ENCODE data around the gene ADPRH. TPM values are rescaled to one million over a fixed set of nuclear protein-coding genes. Genes with fewer than 3 reads are reported as not detected.

ADPRH gene
- total RNA-seq, 1 experiment from 2014 or later, result 1.5 TPM

- DNase-seq (ENCODE audit: low read depth, low spot score) (no peak), ATAC-seq (no peak)
- RAD21 ChIA-PET (ENCODE audit: low non-redundant PET in 1 of 2, low total read pairs in 2 of 2, uncharacterized antibody in 2 of 2, unreplicated experiment in 2 of 2), result interaction anchor here in 1 of 2 experiments (0.6 kb wide), 1 partner anchor 63 kb away, joined by 3 read pairs; no protein-coding TSS in a partner anchor
- no peaks in the 10 kb centered on the region for H3K36me3 ChIP-seq (ENCODE audit: control insufficient read depth in 1 of 2, insufficient read depth in 2 of 2, low read length in 2 of 2)
- H2AFZ ChIP-seq (ENCODE audit: low read depth, low read length, poor library complexity, severe bottlenecking), result no peak overlapping the region
- no peak overlapping the region for H3K4me3 ChIP-seq (replicated peaks in 1 of 2; ENCODE audit: low read depth in 1 of 2, low read length in 2 of 2)
- BruUV-seq (replicated peaks), result no TSS peak
- no peaks in the 10 kb centered on the region for H3K4me1 ChIP-seq (ENCODE audit: control insufficient read depth in 1 of 2, insufficient read depth in 2 of 2, low read length in 2 of 2)
- no peak overlapping the region for H3K4me2 ChIP-seq (ENCODE audit: low read length)
- POLR2A ChIA-PET, result no interaction called here
- CTCF ChIA-PET, result interaction anchor here (1.0 kb wide), 1 partner anchor 13 kb away, joined by 3 read pairs; no protein-coding TSS in a partner anchor
- H3K9me2 ChIP-seq (ENCODE audit: insufficient read depth), result no peaks in the 10 kb centered on the region
- H3K27ac ChIP-seq (ENCODE audit: low read depth, low read length), result no peak overlapping the region
- no peak for TF ChIP-seq YY1 (IDR thresholded peaks at IDR 0.05; ENCODE audit: extremely low read depth, insufficient replicate concordance, low read depth, low read length)
- no peak for TF ChIP-seq ELF1 (IDR thresholded peaks at IDR 0.05; ENCODE audit: borderline replicate concordance, low read depth)
- no peak for TF ChIP-seq REST (IDR thresholded peaks at IDR 0.05; ENCODE audit: low read depth)
- no peak for TF ChIP-seq EZH2phosphoT487 (IDR thresholded peaks at IDR 0.05; ENCODE audit: borderline replicate concordance)
- H3K27me3 ChIP-seq (ENCODE audit: insufficient read depth, low read length), result peaks cover 6% of the 10 kb centered on the region; the same call in 1 of the 2 replicates
- H4K20me1 ChIP-seq (ENCODE audit: insufficient read depth), result no peaks in the 10 kb centered on the region
- no peaks in the 10 kb centered on the region for H3K79me2 ChIP-seq (ENCODE audit: insufficient read depth, low read length)
- intact Hi-C loops (cut with micrococcal nuclease), result no loop called here
- no peak overlapping the region for H3K9ac ChIP-seq (ENCODE audit: low read length)
- no peaks in the 10 kb centered on the region; a peak in 1 of 4 replicates for H3K9me3 ChIP-seq (ENCODE audit: control insufficient read depth in 1 of 2, insufficient read depth in 1 of 2, low read depth in 1 of 2, low read length in 2 of 2)
These were observed 33.9 kb downstream of the ADPRH start for GRCh38 chr3:119613201-119613600.

- Histone ChIP-seq H3K4me3 (replicated peaks in 1 of 2; ENCODE audit: low read depth in 1 of 2, low read length in 2 of 2) (no peak overlapping the region), H3K27me3 (ENCODE audit: insufficient read depth, low read length) (peaks cover 2% of the 10 kb centered on the region; the same call in 1 of the 2 replicates), H3K27ac (ENCODE audit: low read depth, low read length) (no peak overlapping the region), H3K9ac (ENCODE audit: low read length) (no peak overlapping the region), H3K9me2 (ENCODE audit: insufficient read depth) (no peaks in the 10 kb centered on the region), H3K4me1 (ENCODE audit: control insufficient read depth in 1 of 2, insufficient read depth in 2 of 2, low read length in 2 of 2) (no peaks in the 10 kb centered on the region), H3K36me3 (ENCODE audit: control insufficient read depth in 1 of 2, insufficient read depth in 2 of 2, low read length in 2 of 2) (no peaks in the 10 kb centered on the region), H3K4me2 (ENCODE audit: low read length) (no peak overlapping the region), H3K79me2 (ENCODE audit: insufficient read depth, low read length) (no peaks in the 10 kb centered on the region), H2AFZ (ENCODE audit: low read depth, low read length, poor library complexity, severe bottlenecking) (no peak overlapping the region), H3K9me3 (ENCODE audit: control insufficient read depth in 1 of 2, insufficient read depth in 1 of 2, low read depth in 1 of 2, low read length in 2 of 2) (no peaks in the 10 kb centered on the region; a peak in 1 of 4 replicates), H4K20me1 (ENCODE audit: insufficient read depth) (no peaks in the 10 kb centered on the region)
- POLR2A ChIA-PET, result no interaction called here
- CTCF ChIA-PET, result no interaction called here
- DNase-seq (ENCODE audit: low read depth, low spot score) (no peak), ATAC-seq (no peak)
- TF ChIP-seq FOSL1 (IDR thresholded peaks at IDR 0.05; ENCODE audit: low read depth) (no peak), EZH2phosphoT487 (IDR thresholded peaks at IDR 0.05; ENCODE audit: borderline replicate concordance) (no peak), SIN3A (IDR thresholded peaks at IDR 0.05; ENCODE audit: low read depth) (no peak), ATF3 (IDR thresholded peaks at IDR 0.05) (no peak), EGR1 (IDR thresholded peaks at IDR 0.05; ENCODE audit: low read depth) (no peak), MAX (IDR thresholded peaks at IDR 0.05) (no peak), CEBPB (IDR thresholded peaks at IDR 0.05; ENCODE audit: low read depth) (no peak), POLR2A (IDR thresholded peaks at IDR 0.05; ENCODE audit: borderline replicate concordance, extremely low read depth, insufficient read depth, insufficient read length) (no peak), SRF (IDR thresholded peaks at IDR 0.05; ENCODE audit: low read depth) (no peak), JUND (IDR thresholded peaks at IDR 0.05) (no peak), SP1 (IDR thresholded peaks at IDR 0.05; ENCODE audit: low read depth) (no peak), ZFX (IDR thresholded peaks at IDR 0.05) (no peak), TCF7L2 (IDR thresholded peaks at IDR 0.05; ENCODE audit: borderline replicate concordance, extremely low read depth, insufficient read depth, insufficient read length) (no peak)
- RAD21 ChIA-PET (ENCODE audit: low non-redundant PET in 1 of 2, low total read pairs in 2 of 2, uncharacterized antibody in 2 of 2, unreplicated experiment in 2 of 2), result interaction anchor here in 1 of 2 experiments (0.7 kb wide), 1 partner anchor 88 kb away, joined by 5 read pairs; no protein-coding TSS in a partner anchor
- BruUV-seq (replicated peaks), result no TSS peak
- intact Hi-C loops (cut with micrococcal nuclease), result no loop called here
These were observed 34.6 kb downstream of the ADPRH start for GRCh38 chr3:119613872-119614271.

Data from HCT116 (cell line).